ENCODE results near the gene TCEA3. TPM values are rescaled to one million over a fixed set of nuclear protein-coding genes. Genes with fewer than 3 reads are reported as not detected.

The TCEA3 gene
- total and polyA plus RNA-seq, 10 of the 15 experiments (the other 5 are each of a cell fraction or from before 2014, with no cell fraction given): 0.06 to 0.23 (median 0.08) TPM; not detected in 7

DNA sequence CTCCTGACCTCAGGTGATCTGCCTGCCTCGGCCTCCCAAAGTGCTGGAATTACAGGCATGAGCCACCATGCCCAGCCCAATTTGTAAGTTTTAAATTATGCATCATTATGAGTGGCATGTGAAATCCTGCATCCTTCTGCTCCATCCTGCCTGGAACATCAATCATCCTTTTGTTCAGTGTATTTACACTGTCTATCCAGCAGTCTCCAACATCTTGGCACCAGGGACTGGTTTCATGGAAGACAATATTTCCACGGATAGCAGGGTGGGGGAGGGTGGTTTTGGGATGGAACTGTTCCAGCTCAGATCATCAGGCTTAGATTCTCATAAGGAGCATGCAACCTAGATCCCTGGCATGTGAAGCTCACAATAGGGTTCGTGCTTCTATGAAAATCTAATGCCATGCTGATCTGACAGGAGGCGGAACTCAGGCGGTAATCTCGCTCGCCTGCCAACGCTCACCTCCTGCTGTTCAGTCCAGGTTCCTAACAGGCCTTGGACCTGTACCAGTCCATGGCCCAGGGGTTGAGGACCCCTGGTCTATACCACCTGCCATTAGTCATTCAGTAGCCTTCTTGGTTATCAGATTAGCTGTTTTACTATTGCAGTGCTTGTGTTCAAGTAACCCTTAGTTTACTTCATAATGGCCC is 22.2 kb upstream of the TCEA3 start:
- H3K79me2 ChIP-seq (ENCODE audit: control insufficient read depth, insufficient read depth, low read length): no peaks in the 10 kb centered on the region
- POLR2A ChIA-PET: interaction anchor here (0.6 kb wide), 1 partner anchor 226 kb away, joined by 4 read pairs; no protein-coding TSS in a partner anchor
- H3K4me2 ChIP-seq (ENCODE audit: control insufficient read depth, insufficient read depth): no peak overlapping the region
- RAD21 ChIA-PET (ENCODE audit: unreplicated experiment): no interaction called here
- in situ Hi-C loops (cut with MboI): no loop called here
- no peak overlapping the region for H2AFZ ChIP-seq (ENCODE audit: control insufficient read depth, low read depth, low read length)
- no TSS peak for BruUV-seq (replicated peaks)
- H3K27me3 ChIP-seq (replicated peaks in 1 of 2; ENCODE audit: control insufficient read depth in 2 of 2, insufficient read depth in 2 of 2, low read length in 1 of 2): peaks cover 2 to 3% of the 10 kb centered on the region in 2 experiments; a peak in 2 of 4 replicates
- intact Hi-C loops (cut with micrococcal nuclease; ENCODE audit: unreplicated experiment): no loop called here
- H3K9me3 ChIP-seq (replicated peaks; ENCODE audit: control insufficient read depth, insufficient read depth, low read length): no peaks in the 10 kb centered on the region
- 66% methylated on average over 8 of the region's 8 CpGs for WGBS (ENCODE audit: insufficient coverage, insufficient replicate concordance, low lambda C conversion rate, missing lambda C conversion rate)
- CTCF ChIA-PET: no interaction called here
- no peak for TF ChIP-seq SP1 (IDR thresholded peaks at IDR 0.05; ENCODE audit: low read depth, low read length)
- TF ChIP-seq IKZF2 (IDR thresholded peaks at IDR 0.05): no peak
- TF ChIP-seq PAX5 (IDR thresholded peaks at IDR 0.05; ENCODE audit: borderline replicate concordance, low read depth, low read length): no peak
- TF ChIP-seq, protein P1, sequence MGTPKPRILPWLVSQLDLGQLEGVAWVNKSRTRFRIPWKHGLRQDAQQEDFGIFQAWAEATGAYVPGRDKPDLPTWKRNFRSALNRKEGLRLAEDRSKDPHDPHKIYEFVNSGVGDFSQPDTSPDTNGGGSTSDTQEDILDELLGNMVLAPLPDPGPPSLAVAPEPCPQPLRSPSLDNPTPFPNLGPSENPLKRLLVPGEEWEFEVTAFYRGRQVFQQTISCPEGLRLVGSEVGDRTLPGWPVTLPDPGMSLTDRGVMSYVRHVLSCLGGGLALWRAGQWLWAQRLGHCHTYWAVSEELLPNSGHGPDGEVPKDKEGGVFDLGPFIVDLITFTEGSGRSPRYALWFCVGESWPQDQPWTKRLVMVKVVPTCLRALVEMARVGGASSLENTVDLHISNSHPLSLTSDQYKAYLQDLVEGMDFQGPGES (IDR thresholded peaks at IDR 0.05): no peak
- TF ChIP-seq, protein P2, sequence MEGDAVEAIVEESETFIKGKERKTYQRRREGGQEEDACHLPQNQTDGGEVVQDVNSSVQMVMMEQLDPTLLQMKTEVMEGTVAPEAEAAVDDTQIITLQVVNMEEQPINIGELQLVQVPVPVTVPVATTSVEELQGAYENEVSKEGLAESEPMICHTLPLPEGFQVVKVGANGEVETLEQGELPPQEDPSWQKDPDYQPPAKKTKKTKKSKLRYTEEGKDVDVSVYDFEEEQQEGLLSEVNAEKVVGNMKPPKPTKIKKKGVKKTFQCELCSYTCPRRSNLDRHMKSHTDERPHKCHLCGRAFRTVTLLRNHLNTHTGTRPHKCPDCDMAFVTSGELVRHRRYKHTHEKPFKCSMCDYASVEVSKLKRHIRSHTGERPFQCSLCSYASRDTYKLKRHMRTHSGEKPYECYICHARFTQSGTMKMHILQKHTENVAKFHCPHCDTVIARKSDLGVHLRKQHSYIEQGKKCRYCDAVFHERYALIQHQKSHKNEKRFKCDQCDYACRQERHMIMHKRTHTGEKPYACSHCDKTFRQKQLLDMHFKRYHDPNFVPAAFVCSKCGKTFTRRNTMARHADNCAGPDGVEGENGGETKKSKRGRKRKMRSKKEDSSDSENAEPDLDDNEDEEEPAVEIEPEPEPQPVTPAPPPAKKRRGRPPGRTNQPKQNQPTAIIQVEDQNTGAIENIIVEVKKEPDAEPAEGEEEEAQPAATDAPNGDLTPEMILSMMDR (IDR thresholded peaks at IDR 0.05 in 2 of 3, conservative IDR thresholded peaks at IDR 0.05 in 1 of 3; ENCODE audit: control insufficient read depth in 2 of 3, extremely low read depth in 1 of 3, insufficient read depth in 1 of 3, low read depth in 3 of 3, low read length in 3 of 3): no peak
- no peak for TF ChIP-seq MTA2 (IDR thresholded peaks at IDR 0.05; ENCODE audit: low read depth)
- no peak for TF ChIP-seq GATAD2B (conservative IDR thresholded peaks at IDR 0.05; ENCODE audit: low read depth)
- TF ChIP-seq ETV6 (conservative IDR thresholded peaks at IDR 0.05 in 1 of 2, IDR thresholded peaks at IDR 0.05 in 1 of 2; ENCODE audit: borderline replicate concordance in 1 of 2, low read depth in 1 of 2): no peak
- TF ChIP-seq MEF2B (IDR thresholded peaks at IDR 0.05; ENCODE audit: partially characterized antibody, poor library complexity, severe bottlenecking): no peak
- TF ChIP-seq POU2F2 (IDR thresholded peaks at IDR 0.05; ENCODE audit: borderline replicate concordance, low read depth, low read length): no peak
- TF ChIP-seq STAT3 (IDR thresholded peaks at IDR 0.05; ENCODE audit: low read depth, low read length): no peak
- TF ChIP-seq, protein P3, sequence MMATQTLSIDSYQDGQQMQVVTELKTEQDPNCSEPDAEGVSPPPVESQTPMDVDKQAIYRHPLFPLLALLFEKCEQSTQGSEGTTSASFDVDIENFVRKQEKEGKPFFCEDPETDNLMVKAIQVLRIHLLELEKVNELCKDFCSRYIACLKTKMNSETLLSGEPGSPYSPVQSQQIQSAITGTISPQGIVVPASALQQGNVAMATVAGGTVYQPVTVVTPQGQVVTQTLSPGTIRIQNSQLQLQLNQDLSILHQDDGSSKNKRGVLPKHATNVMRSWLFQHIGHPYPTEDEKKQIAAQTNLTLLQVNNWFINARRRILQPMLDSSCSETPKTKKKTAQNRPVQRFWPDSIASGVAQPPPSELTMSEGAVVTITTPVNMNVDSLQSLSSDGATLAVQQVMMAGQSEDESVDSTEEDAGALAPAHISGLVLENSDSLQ (IDR thresholded peaks at IDR 0.05): no peak
- TF ChIP-seq RAD51 (IDR thresholded peaks at IDR 0.05): no peak
- no peak for TF ChIP-seq CHD4 (IDR thresholded peaks at IDR 0.05)
- SMC1A ChIA-PET (ENCODE audit: uncharacterized antibody, unreplicated experiment): no interaction called here
- H3K36me3 ChIP-seq (ENCODE audit: control insufficient read depth in 2 of 2, insufficient read depth in 2 of 2, low read length in 1 of 2): no peaks in the 10 kb centered on the region
- H3K4me3 ChIP-seq: no peak overlapping the region
- no peak overlapping the region for H3K9ac ChIP-seq (ENCODE audit: control insufficient read depth, insufficient read depth, low read length)
- no peak for DNase-seq (ENCODE audit: low read depth, low spot score)
- no peaks in the 10 kb centered on the region for H4K20me1 ChIP-seq (ENCODE audit: control insufficient read depth, insufficient read depth)
- no peak overlapping the region for H3K27ac ChIP-seq (ENCODE audit: control insufficient read depth, insufficient read depth)
- no peak for FAIRE-seq
- no peak for ATAC-seq
- no peaks in the 10 kb centered on the region for H3K4me1 ChIP-seq (ENCODE audit: control insufficient read depth, insufficient read depth, low read length)
